HEK293 (cell line): Measurements from ENCODE around the gene LRRC15.

Experiments used
- CTCF ChIA-PET: fragments of 350-600 bp; formaldehyde crosslinking; extraction: SDS; loops from one replicate; lab custom pipeline; 2021; ENCODE audit warnings: antibody characterized with exemption; lab: Yijun Ruan, JAX
- POLR2A ChIA-PET: fragments of 300-600 bp; formaldehyde crosslinking; extraction: SDS; loops from one replicate; lab custom pipeline; 2020; ENCODE audit warnings: antibody characterized with exemption, inconsistent platforms; lab: Yijun Ruan, JAX
- H3K27ac ChIP-seq: fragments of 200-500 bp; sonication (Bioruptor generic); 2 replicates; pipeline ENCODE4 v1.5.1; 2014; ENCODE audit warnings: low read depth, low read length, control low read depth, inconsistent platforms; ENCODE audit errors: extremely low read depth
- H3K36me3 ChIP-seq, 2 experiments: fragments of 200-500 bp in 1 of 2; sonication (Bioruptor generic) in 1 of 2; 1 replicate in 1 of 2; 2 replicates in 1 of 2; pipeline ENCODE4 v1.5.1; 2014 to 2017; ENCODE audit warnings: inconsistent platforms in 2 of 2, low read length in 2 of 2; ENCODE audit not compliant: control insufficient read depth in 2 of 2, insufficient read depth in 1 of 2
- H3K4me1 ChIP-seq: fragments of 200-500 bp; sonication (Bioruptor generic); 2 replicates; pipeline ENCODE4 v1.5.1; 2014; ENCODE audit warnings: mild to moderate bottlenecking, low read length, inconsistent platforms; ENCODE audit not compliant: control insufficient read depth, insufficient read depth
- H3K4me3 ChIP-seq: 2 replicates; pipeline ENCODE4 v1.5.1; 2011; ENCODE audit warnings: low read depth, mild to moderate bottlenecking, control low read depth, low read length, moderate library complexity
- H3K9me3 ChIP-seq: fragments of 200-500 bp; sonication (Bioruptor generic); 2 replicates; pipeline ENCODE4 v1.5.1; 2014; ENCODE audit warnings: low read depth, low read length, inconsistent platforms; ENCODE audit not compliant: control insufficient read depth, insufficient read depth
- KLF10 ChIP-seq: fragments of 450-650 bp; IDR thresholded peaks from 2 replicates; pipeline ENCODE4 v1.5.1; 2018; ENCODE audit warnings: missing biosample characterization, mild to moderate bottlenecking, missing genetic modification characterization
- KLF7 ChIP-seq: fragments of 450-650 bp; formaldehyde crosslinking; IDR thresholded peaks from 2 replicates; pipeline ENCODE4 v1.5.1; 2016; ENCODE audit warnings: missing biosample characterization, missing genetic modification characterization, borderline replicate concordance
- SP7 ChIP-seq: fragments of 450-650 bp; formaldehyde crosslinking; IDR thresholded peaks from 2 replicates; pipeline ENCODE4 v1.5.1; 2016; ENCODE audit warnings: missing biosample characterization, missing genetic modification characterization
- TRIM28 ChIP-seq: IDR thresholded peaks from 2 replicates; pipeline ENCODE4 v1.6.1; 2011; ENCODE audit warnings: low read length, control low read depth, borderline replicate concordance
- ZBTB1 ChIP-seq: fragments of 450-650 bp; formaldehyde crosslinking; IDR thresholded peaks from 2 replicates; pipeline ENCODE4 v1.5.1; 2016; ENCODE audit warnings: missing biosample characterization, missing genetic modification characterization
- ZBTB48 ChIP-seq: fragments of 450-650 bp; formaldehyde crosslinking; IDR thresholded peaks from 2 replicates; pipeline ENCODE4 v1.5.1; 2016; ENCODE audit warnings: missing biosample characterization, missing genetic modification characterization
- ZFHX2 ChIP-seq: fragments of 450-650 bp; formaldehyde crosslinking; conservative IDR thresholded peaks from 2 replicates; pipeline ENCODE4 v1.5.1; 2016; ENCODE audit warnings: missing biosample characterization, missing genetic modification characterization
- ZNF10 ChIP-seq: fragments of 450-650 bp; formaldehyde crosslinking; IDR thresholded peaks from 2 replicates; pipeline ENCODE4 v1.5.1; 2017; ENCODE audit warnings: missing biosample characterization, missing genetic modification characterization
- ZNF148 ChIP-seq: fragments of 450-650 bp; formaldehyde crosslinking; IDR thresholded peaks from 2 replicates; pipeline ENCODE4 v1.5.0; 2017; ENCODE audit warnings: missing biosample characterization, missing genetic modification characterization, borderline replicate concordance
- ZNF18 ChIP-seq: fragments of 450-650 bp; formaldehyde crosslinking; IDR thresholded peaks from 2 replicates; pipeline ENCODE4 v1.5.1; 2016; ENCODE audit warnings: missing biosample characterization, missing genetic modification characterization
- ZNF214 ChIP-seq: fragments of 450-650 bp; formaldehyde crosslinking; IDR thresholded peaks from 2 replicates; pipeline ENCODE4 v1.5.1; 2017; ENCODE audit warnings: missing biosample characterization, mild to moderate bottlenecking, missing genetic modification characterization, borderline replicate concordance
- ZNF239 ChIP-seq: fragments of 450-650 bp; formaldehyde crosslinking; IDR thresholded peaks from 2 replicates; pipeline ENCODE4 v1.5.1; 2016; ENCODE audit warnings: missing biosample characterization, missing genetic modification characterization
- ZNF311 ChIP-seq: fragments of 450-650 bp; formaldehyde crosslinking; IDR thresholded peaks from 2 replicates; pipeline ENCODE4 v1.5.1; 2017; ENCODE audit warnings: missing biosample characterization, missing genetic modification characterization, borderline replicate concordance
- ZNF423 ChIP-seq: fragments of 450-650 bp; formaldehyde crosslinking; IDR thresholded peaks from 2 replicates; pipeline ENCODE4 v1.5.1; 2016; ENCODE audit warnings: missing biosample characterization, missing genetic modification characterization
- ZNF473 ChIP-seq: fragments of 450-650 bp; formaldehyde crosslinking; IDR thresholded peaks from 2 replicates; pipeline ENCODE4 v1.5.1; 2017; ENCODE audit warnings: missing biosample characterization, missing genetic modification characterization
- ZNF530 ChIP-seq: fragments of 450-650 bp; formaldehyde crosslinking; IDR thresholded peaks from 2 replicates; pipeline ENCODE4 v1.5.1; 2016; ENCODE audit warnings: low read depth, missing biosample characterization, missing genetic modification characterization
- ZNF561 ChIP-seq: fragments of 450-650 bp; IDR thresholded peaks from 2 replicates; pipeline ENCODE4 v1.5.1; 2018; ENCODE audit warnings: missing biosample characterization, missing genetic modification characterization, borderline replicate concordance
- ZNF658 ChIP-seq: fragments of 450-650 bp; formaldehyde crosslinking; IDR thresholded peaks from 2 replicates; pipeline ENCODE4; 2016; ENCODE audit warnings: missing biosample characterization, missing genetic modification characterization
- ZNF677 ChIP-seq: fragments of 450-650 bp; IDR thresholded peaks from 2 replicates; pipeline ENCODE4 v1.5.0; 2018; ENCODE audit warnings: missing biosample characterization, mild to moderate bottlenecking, missing genetic modification characterization, moderate library complexity
- ZNF76 ChIP-seq: fragments of 450-650 bp; formaldehyde crosslinking; IDR thresholded peaks from 2 replicates; pipeline ENCODE4; 2016; ENCODE audit warnings: low read depth, missing biosample characterization, missing genetic modification characterization, borderline replicate concordance
- TF ChIP-seq, protein P1 (sequence below): fragments of 450-650 bp; formaldehyde crosslinking; IDR thresholded peaks from 2 replicates; pipeline ENCODE4 v1.5.1; 2016; ENCODE audit warnings: missing biosample characterization, missing genetic modification characterization, low read depth
- TF ChIP-seq, protein P2 (sequence below): fragments of 450-650 bp; formaldehyde crosslinking; IDR thresholded peaks from 2 replicates; pipeline ENCODE4 v1.5.1; 2016; ENCODE audit warnings: missing biosample characterization, missing genetic modification characterization
- TF ChIP-seq, protein P3 (sequence below): fragments of 450-650 bp; formaldehyde crosslinking; IDR thresholded peaks from 2 replicates; pipeline ENCODE4 v1.5.1; 2016; ENCODE audit warnings: missing biosample characterization, missing genetic modification characterization
- TF ChIP-seq, protein P4 (sequence below): fragments of 450-650 bp; formaldehyde crosslinking; IDR thresholded peaks from 2 replicates; pipeline ENCODE4 v1.5.1; 2016; ENCODE audit warnings: missing biosample characterization, missing genetic modification characterization

LRRC15 gene

DNA sequence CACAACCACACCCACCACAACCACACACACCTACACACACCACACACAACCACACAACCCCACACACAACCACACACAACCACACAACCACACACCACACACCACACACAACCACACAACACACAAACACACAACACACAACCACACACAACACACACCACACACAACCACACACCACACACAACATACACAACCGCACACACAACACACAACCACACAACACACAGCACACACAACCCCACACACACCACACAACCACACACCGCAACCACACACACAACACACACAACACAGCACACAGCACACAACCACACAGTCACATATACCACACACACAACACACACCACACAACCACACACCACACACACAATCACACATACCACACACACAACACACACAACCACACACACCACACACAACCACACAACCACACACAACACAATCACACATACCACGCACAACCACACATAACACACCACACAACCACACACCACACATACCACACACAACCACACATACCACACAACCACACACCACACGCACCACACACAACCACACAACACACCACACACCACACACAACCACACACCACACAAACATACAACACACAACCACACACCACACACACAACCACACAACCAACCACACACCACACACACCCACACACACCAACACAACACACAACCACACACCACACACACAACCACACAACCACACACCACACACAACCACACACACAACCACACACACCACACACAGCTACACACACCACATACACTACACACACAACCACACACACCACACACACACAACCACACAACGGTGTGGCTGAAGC is 42.1 kb downstream of the LRRC15 start:
- ChIA-PET POLR2A (no interaction called here), CTCF (interaction anchor here (0.6 to 1.7 kb wide), 3 partner anchors 11 to 552 kb away, joined by 3 to 10 read pairs (median 7); no protein-coding TSS in a partner anchor)
- Histone ChIP-seq H3K9me3 (no peaks in the 10 kb centered on the region), H3K36me3 (no peaks in the 10 kb centered on the region), H3K27ac (no peak overlapping the region), H3K4me3 (no peak overlapping the region), H3K4me1 (no peaks in the 10 kb centered on the region)
- no peak for TF ChIP-seq ZNF530
- TF ChIP-seq, protein P1, sequence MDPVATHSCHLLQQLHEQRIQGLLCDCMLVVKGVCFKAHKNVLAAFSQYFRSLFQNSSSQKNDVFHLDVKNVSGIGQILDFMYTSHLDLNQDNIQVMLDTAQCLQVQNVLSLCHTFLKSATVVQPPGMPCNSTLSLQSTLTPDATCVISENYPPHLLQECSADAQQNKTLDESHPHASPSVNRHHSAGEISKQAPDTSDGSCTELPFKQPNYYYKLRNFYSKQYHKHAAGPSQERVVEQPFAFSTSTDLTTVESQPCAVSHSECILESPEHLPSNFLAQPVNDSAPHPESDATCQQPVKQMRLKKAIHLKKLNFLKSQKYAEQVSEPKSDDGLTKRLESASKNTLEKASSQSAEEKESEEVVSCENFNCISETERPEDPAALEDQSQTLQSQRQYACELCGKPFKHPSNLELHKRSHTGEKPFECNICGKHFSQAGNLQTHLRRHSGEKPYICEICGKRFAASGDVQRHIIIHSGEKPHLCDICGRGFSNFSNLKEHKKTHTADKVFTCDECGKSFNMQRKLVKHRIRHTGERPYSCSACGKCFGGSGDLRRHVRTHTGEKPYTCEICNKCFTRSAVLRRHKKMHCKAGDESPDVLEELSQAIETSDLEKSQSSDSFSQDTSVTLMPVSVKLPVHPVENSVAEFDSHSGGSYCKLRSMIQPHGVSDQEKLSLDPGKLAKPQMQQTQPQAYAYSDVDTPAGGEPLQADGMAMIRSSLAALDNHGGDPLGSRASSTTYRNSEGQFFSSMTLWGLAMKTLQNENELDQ (tag by site-specific recombination), result no peak
- TF ChIP-seq KLF7, result peak; percentile 4; the same call in 1 of the 2 replicates
- peak; percentile 27; the same call in 1 of the 2 replicates for TF ChIP-seq ZFHX2 (tag by site-specific recombination)
- TF ChIP-seq ZBTB48 (tag by site-specific recombination), result no peak
- no peak; the same call in 1 of the 2 replicates for TF ChIP-seq ZNF18 (tag by site-specific recombination)
- peak; percentile 29; the same call in 1 of the 2 replicates for TF ChIP-seq ZNF76 (tag by site-specific recombination)
- no peak for TF ChIP-seq ZNF214 (tag by site-specific recombination)
- TF ChIP-seq ZBTB1, result peak; percentile 47; the same call in 1 of the 2 replicates
- TF ChIP-seq SP7, result no peak
- TF ChIP-seq ZNF148, result peak; percentile 10; the same call in 1 of the 2 replicates
- TF ChIP-seq, protein P2, sequence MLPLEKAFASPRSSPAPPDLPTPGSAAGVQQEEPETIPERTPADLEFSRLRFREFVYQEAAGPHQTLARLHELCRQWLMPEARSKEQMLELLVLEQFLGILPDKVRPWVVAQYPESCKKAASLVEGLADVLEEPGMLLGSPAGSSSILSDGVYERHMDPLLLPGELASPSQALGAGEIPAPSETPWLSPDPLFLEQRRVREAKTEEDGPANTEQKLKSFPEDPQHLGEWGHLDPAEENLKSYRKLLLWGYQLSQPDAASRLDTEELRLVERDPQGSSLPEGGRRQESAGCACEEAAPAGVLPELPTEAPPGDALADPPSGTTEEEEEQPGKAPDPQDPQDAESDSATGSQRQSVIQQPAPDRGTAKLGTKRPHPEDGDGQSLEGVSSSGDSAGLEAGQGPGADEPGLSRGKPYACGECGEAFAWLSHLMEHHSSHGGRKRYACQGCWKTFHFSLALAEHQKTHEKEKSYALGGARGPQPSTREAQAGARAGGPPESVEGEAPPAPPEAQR (tag by site-specific recombination), result peak; percentile 16; the same call in 1 of the 2 replicates
- TF ChIP-seq ZNF677, result no peak
- TF ChIP-seq ZNF473, result peak; percentile 61
- TF ChIP-seq, protein P3, sequence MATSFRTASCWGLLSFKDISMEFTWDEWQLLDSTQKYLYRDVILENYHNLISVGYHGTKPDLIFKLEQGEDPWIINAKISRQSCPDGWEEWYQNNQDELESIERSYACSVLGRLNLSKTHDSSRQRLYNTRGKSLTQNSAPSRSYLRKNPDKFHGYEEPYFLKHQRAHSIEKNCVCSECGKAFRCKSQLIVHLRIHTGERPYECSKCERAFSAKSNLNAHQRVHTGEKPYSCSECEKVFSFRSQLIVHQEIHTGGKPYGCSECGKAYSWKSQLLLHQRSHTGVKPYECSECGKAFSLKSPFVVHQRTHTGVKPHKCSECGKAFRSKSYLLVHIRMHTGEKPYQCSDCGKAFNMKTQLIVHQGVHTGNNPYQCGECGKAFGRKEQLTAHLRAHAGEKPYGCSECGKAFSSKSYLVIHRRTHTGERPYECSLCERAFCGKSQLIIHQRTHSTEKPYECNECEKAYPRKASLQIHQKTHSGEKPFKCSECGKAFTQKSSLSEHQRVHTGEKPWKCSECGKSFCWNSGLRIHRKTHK (tag by site-specific recombination), result no peak
- TF ChIP-seq ZNF239 (tag by site-specific recombination), result no peak
- no peak for TF ChIP-seq ZNF10 (tag by site-specific recombination)
- TF ChIP-seq TRIM28, result 0 out of 2 replicates have a peak, but pooled peaks have one; percentile 12
- peak; percentile 80; the same call in 1 of the 2 replicates for TF ChIP-seq ZNF658 (tag by site-specific recombination)
- TF ChIP-seq ZNF311 (tag by site-specific recombination), result peak; percentile 47; the same call in 1 of the 2 replicates
- no peak for TF ChIP-seq ZNF423
- no peak for TF ChIP-seq KLF10
- TF ChIP-seq, protein P4, sequence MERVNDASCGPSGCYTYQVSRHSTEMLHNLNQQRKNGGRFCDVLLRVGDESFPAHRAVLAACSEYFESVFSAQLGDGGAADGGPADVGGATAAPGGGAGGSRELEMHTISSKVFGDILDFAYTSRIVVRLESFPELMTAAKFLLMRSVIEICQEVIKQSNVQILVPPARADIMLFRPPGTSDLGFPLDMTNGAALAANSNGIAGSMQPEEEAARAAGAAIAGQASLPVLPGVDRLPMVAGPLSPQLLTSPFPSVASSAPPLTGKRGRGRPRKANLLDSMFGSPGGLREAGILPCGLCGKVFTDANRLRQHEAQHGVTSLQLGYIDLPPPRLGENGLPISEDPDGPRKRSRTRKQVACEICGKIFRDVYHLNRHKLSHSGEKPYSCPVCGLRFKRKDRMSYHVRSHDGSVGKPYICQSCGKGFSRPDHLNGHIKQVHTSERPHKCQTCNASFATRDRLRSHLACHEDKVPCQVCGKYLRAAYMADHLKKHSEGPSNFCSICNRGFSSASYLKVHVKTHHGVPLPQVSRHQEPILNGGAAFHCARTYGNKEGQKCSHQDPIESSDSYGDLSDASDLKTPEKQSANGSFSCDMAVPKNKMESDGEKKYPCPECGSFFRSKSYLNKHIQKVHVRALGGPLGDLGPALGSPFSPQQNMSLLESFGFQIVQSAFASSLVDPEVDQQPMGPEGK, result no peak
- TF ChIP-seq ZNF561 (tag by site-specific recombination), result no peak
